Pericardium fibroblast (primary cell): ENCODE measurements around the gene GPX8. TPM values are rescaled to one million over a fixed set of nuclear protein-coding genes. Genes with fewer than 3 reads are reported as not detected.

Experiments used
- total RNA-seq: library from RNA; depleted of rRNA; stranded (reverse); fragments of >200 nt; gene quantifications from 2 replicates; pipeline ENCODE4 v1.2.3, GENCODE V29; 2015

GPX8 gene
- 128 and 138 TPM in 2 replicates for total RNA-seq

GRCh38 chr5:55159763-55160492 lies at the start of gene GPX8:
Gene GPX8 (plus strand): TSS chr5:55160171. CDS start chr5:55160193, 22 bp downstream.

GRCh38 chr5:55172937-55173686 lies 13.1 kb downstream of the GPX8 start, which contains the start of gene CDC20B:
Gene CDC20B (minus strand): TSS chr5:55173177. CDS start chr5:55173000, 177 bp downstream.

Other genes with a start within 250 kb of the GPX8 start
- gene ESM1, start 174.6 kb upstream of the GPX8 start, total RNA-seq: 1.3 TPM in 1 of 2 replicates, not detected in the other
- gene GZMK, start 135.9 kb upstream of the GPX8 start, total RNA-seq: not detected in 2 replicates
- gene GZMA, start 57.5 kb upstream of the GPX8 start, total RNA-seq: not detected in 2 replicates
- not detected in 2 replicates for gene CDC20B, start 13.0 kb downstream of the GPX8 start, total RNA-seq
- gene MCIDAS, start 67.1 kb downstream of the GPX8 start, total RNA-seq: not detected in 2 replicates
- not detected in 2 replicates for gene CCNO, start 73.4 kb downstream of the GPX8 start, total RNA-seq
- 20.9 and 21.5 TPM in 2 replicates for gene DHX29, start 147.5 kb downstream of the GPX8 start, total RNA-seq
- 61.1 and 66.3 TPM in 2 replicates for gene MTREX, start 147.8 kb downstream of the GPX8 start, total RNA-seq